Neural cell (in vitro differentiated cells): ENCODE results near the gene NCOA7.

ENCODE experiments used
- CTCF ChIP-seq: fragments of 450-650 bp; IDR thresholded peaks from 2 replicates; pipeline ENCODE4 v1.5.1; 2014; ENCODE audit warnings: antibody characterized with exemption, mild to moderate bottlenecking, moderate library complexity; ENCODE audit not compliant: poor library complexity, severe bottlenecking
- EP300 ChIP-seq: fragments of 450-650 bp; conservative IDR thresholded peaks from 2 replicates; pipeline ENCODE4 v1.6.1; 2014; ENCODE audit warnings: antibody characterized with exemption, mild to moderate bottlenecking, moderate library complexity; ENCODE audit not compliant: poor library complexity, severe bottlenecking
- EZH2 ChIP-seq: fragments of 200-600, 300-800 bp; shearing (Covaris generic), sonication (generic); IDR thresholded peaks from 2 replicates; pipeline ENCODE4 v1.6.1; 2014; ENCODE audit warnings: antibody characterized with exemption, low read length, borderline replicate concordance, mild to moderate bottlenecking; ENCODE audit not compliant: insufficient read depth, poor library complexity, severe bottlenecking
- MXI1 ChIP-seq: fragments of 450-650 bp; conservative IDR thresholded peaks from 2 replicates; pipeline ENCODE4 v1.6.1; 2014; ENCODE audit warnings: antibody characterized with exemption, mild to moderate bottlenecking; ENCODE audit not compliant: poor library complexity, severe bottlenecking
- POLR2AphosphoS5 ChIP-seq: IDR thresholded peaks from 2 replicates; pipeline ENCODE4 v1.6.1; 2012
- TF ChIP-seq, protein P1 (sequence below): IDR thresholded peaks from 2 replicates; pipeline ENCODE4 v1.6.1; 2012; ENCODE audit warnings: borderline replicate concordance

GRCh38 chr6:125828476-125829039 is 37.8 kb downstream of the NCOA7 start:
- no peak for TF ChIP-seq CTCF
- TF ChIP-seq EP300, result no peak
- TF ChIP-seq MXI1, result no peak
- TF ChIP-seq POLR2AphosphoS5, result no peak
- no peak for TF ChIP-seq EZH2
- TF ChIP-seq, protein P1, sequence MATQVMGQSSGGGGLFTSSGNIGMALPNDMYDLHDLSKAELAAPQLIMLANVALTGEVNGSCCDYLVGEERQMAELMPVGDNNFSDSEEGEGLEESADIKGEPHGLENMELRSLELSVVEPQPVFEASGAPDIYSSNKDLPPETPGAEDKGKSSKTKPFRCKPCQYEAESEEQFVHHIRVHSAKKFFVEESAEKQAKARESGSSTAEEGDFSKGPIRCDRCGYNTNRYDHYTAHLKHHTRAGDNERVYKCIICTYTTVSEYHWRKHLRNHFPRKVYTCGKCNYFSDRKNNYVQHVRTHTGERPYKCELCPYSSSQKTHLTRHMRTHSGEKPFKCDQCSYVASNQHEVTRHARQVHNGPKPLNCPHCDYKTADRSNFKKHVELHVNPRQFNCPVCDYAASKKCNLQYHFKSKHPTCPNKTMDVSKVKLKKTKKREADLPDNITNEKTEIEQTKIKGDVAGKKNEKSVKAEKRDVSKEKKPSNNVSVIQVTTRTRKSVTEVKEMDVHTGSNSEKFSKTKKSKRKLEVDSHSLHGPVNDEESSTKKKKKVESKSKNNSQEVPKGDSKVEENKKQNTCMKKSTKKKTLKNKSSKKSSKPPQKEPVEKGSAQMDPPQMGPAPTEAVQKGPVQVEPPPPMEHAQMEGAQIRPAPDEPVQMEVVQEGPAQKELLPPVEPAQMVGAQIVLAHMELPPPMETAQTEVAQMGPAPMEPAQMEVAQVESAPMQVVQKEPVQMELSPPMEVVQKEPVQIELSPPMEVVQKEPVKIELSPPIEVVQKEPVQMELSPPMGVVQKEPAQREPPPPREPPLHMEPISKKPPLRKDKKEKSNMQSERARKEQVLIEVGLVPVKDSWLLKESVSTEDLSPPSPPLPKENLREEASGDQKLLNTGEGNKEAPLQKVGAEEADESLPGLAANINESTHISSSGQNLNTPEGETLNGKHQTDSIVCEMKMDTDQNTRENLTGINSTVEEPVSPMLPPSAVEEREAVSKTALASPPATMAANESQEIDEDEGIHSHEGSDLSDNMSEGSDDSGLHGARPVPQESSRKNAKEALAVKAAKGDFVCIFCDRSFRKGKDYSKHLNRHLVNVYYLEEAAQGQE, result no peak
